Spleen (tissue), 11 donors: ENCODE data around the gene PTPRN2. TPM values are rescaled to one million over a fixed set of nuclear protein-coding genes. Genes with fewer than 3 reads are reported as not detected.

Experiments
- DNase-seq: peaks from one replicate; pipeline ENCODE4 v3.0.0-alpha.2; 2020
- H3K27ac ChIP-seq, 8 donors: fragments of 200-600 bp; sonication (generic) in 7 of 8; 1 replicate in 4 of 8; 2 replicates in 4 of 8; pipeline versions ENCODE4 v1.5.0 to v1.8.0; 2016 to 2021; ENCODE audit warnings: inconsistent platforms in 4 of 8, mild to moderate bottlenecking in 4 of 8, moderate library complexity in 1 of 8
- H3K27me3 ChIP-seq, 7 donors: fragments of 200-600 bp; sonication (generic) in 6 of 7; replicated peaks in 1 of 7; 1 replicate in 4 of 7; 2 replicates in 3 of 7; pipeline versions ENCODE4 v1.5.0 to v1.8.0; 2016 to 2021; ENCODE audit warnings: inconsistent platforms in 3 of 7, mild to moderate bottlenecking in 1 of 7
- H3K36me3 ChIP-seq, 6 donors: fragments of 200-600 bp; sonication (generic) in 5 of 6; 1 replicate in 4 of 6; 2 replicates in 2 of 6; pipeline versions ENCODE4 v1.5.0 to v1.8.0; 2016 to 2021; ENCODE audit warnings: inconsistent platforms in 2 of 6
- H3K4me1 ChIP-seq, 6 donors: fragments of 200-600 bp; sonication (generic) in 5 of 6; 1 replicate in 3 of 6; 2 replicates in 3 of 6; pipeline versions ENCODE4 v1.5.0 to v1.8.0; 2016 to 2021; ENCODE audit warnings: inconsistent platforms in 3 of 6
- H3K4me3 ChIP-seq, 8 donors: fragments of 200-600 bp; sonication (generic) in 7 of 8; 1 replicate in 4 of 8; 2 replicates in 4 of 8; pipeline versions ENCODE4 v1.5.0 to v1.8.0; 2016 to 2021; ENCODE audit warnings: inconsistent platforms in 4 of 8, mild to moderate bottlenecking in 4 of 8, moderate library complexity in 2 of 8
- H3K9me3 ChIP-seq, 8 donors: fragments of 200-600 bp; sonication (generic) in 7 of 8; 1 replicate in 4 of 8; 2 replicates in 4 of 8; pipeline versions ENCODE4 v1.5.0 to v1.8.0; 2016 to 2021; ENCODE audit warnings: inconsistent platforms in 4 of 8
- CTCF ChIP-seq, 11 experiments: fragments of 200-600 bp in 7 of 11; fragments of 450-650 bp in 4 of 11; sonication (generic) in 4 of 11; IDR thresholded peaks in 8 of 11; conservative IDR thresholded peaks in 3 of 11; 1 replicate in 7 of 11; 2 replicates in 4 of 11; pipeline versions ENCODE4 v1.4.0 to v1.8.0; 2016 to 2021; ENCODE audit warnings: antibody characterized with exemption in 11 of 11, inconsistent platforms in 4 of 11, mild to moderate bottlenecking in 1 of 11
- POLR2A ChIP-seq, 3 donors: fragments of 450-650 bp; IDR thresholded peaks; one replicate each; pipeline ENCODE4 v1.5.1; 2017; ENCODE audit warnings: antibody characterized with exemption in 3 of 3, mild to moderate bottlenecking in 1 of 3
- POLR2AphosphoS5 ChIP-seq, 3 donors: sonication (generic); formaldehyde crosslinking; IDR thresholded peaks; one replicate each; pipeline ENCODE4 v1.5.1; 2017; ENCODE audit warnings: antibody characterized with exemption in 3 of 3
- WGBS, 5 donors: extraction: QIAGEN DNeasy Blood & Tissue Kit in 3 of 5; methylation state at CpG; one replicate each; pipeline versions ENCODE4 v1.1.5 to v1.1.7; 2013 to 2018; 5-methylcytosine and 5-hydroxymethylcytosine counted together
- intact Hi-C: fragments of 100-400 bp; cut with DNase I; formaldehyde crosslinking; loops from one replicate; pipeline ENCODE4 v1.15.0; 2023; ENCODE audit warnings: low total_unique reads
- polyA plus RNA-seq, 3 donors: library from polyadenylated mRNA; stranded (reverse); fragments of 200-250 nt; gene quantifications; one replicate each; pipeline ENCODE4 v1.2.1, GENCODE V29; 2013
- total RNA-seq, 7 donors: library from RNA; depleted of rRNA in 3 of 7; stranded (reverse); fragments of >200 nt in 3 of 7; fragmentation: NEBNext Ultra II Directional in 4 of 7; extraction: Animal tissue kit (Norgen Biotek cat#: 25700) in 4 of 7; gene quantifications; one replicate each; pipeline versions ENCODE4 v1.1.0 to v1.2.1, GENCODE V29; 2016 to 2021
- donor health status: healthy with polysubstance abuse.
- donor health status: DM: no; HTN: no; CAD: no; lungs with moderate emphysema.
- donor health status: DM: no; HTN: no; CAD: no.
- donor health status: Bipolar disorder and iron deficiency.
- donor health status: healthy.
- donor health status: DM: no; HTN: no; CAD: no.
- donor health status: DM: yes; HTN: yes; CAD: no.

The PTPRN2 gene
- total and polyA plus RNA-seq, 10 donors = 7.0 to 22.8 (median 16.8) TPM

- intact Hi-C loops = no loop called here
- peak; percentile 73 for DNase-seq
- 85 to 89% (median 85%) methylated on average over 12 to 17 of the region's 17 CpGs for WGBS, 5 donors
- H3K36me3 ChIP-seq = no peaks in the 10 kb centered on the region
- no peak overlapping the region for H3K4me3 ChIP-seq
- TF ChIP-seq POLR2A (IDR thresholded peaks at IDR 0.05) (no peak), CTCF (IDR thresholded peaks at IDR 0.05 in 8 of 11, conservative IDR thresholded peaks at IDR 0.05 in 3 of 11) (no peak), POLR2AphosphoS5 (IDR thresholded peaks at IDR 0.05) (no peak)
- no peak overlapping the region for H3K27ac ChIP-seq
- H3K9me3 ChIP-seq = no peaks in the 10 kb centered on the region
- H3K27me3 ChIP-seq = peaks cover 0 to 16% (median 0%) of the 10 kb centered on the region in 7 donors
- no peaks in the 10 kb centered on the region for H3K4me1 ChIP-seq
Measured at GRCh38 chr7:158075633-158076001, 512.0 kb downstream of the PTPRN2 start.

- no peaks in the 10 kb centered on the region for H3K36me3 ChIP-seq
- no peak overlapping the region for H3K4me3 ChIP-seq
- intact Hi-C loops = no loop called here
- DNase-seq = peak; percentile 59
- H3K9me3 ChIP-seq = no peaks in the 10 kb centered on the region
- 82 to 91% (median 90%) methylated on average over 25 to 29 of the region's 29 CpGs for WGBS, 5 donors
- H3K27me3 ChIP-seq = peaks cover 0 to 16% (median 0%) of the 10 kb centered on the region in 7 donors
- H3K4me1 ChIP-seq = no peaks in the 10 kb centered on the region
- TF ChIP-seq CTCF (IDR thresholded peaks at IDR 0.05 in 8 of 11, conservative IDR thresholded peaks at IDR 0.05 in 3 of 11) = no peak
- no peak for TF ChIP-seq POLR2AphosphoS5 (IDR thresholded peaks at IDR 0.05)
- no peak for TF ChIP-seq POLR2A (IDR thresholded peaks at IDR 0.05)
- H3K27ac ChIP-seq = no peak overlapping the region
Measured at GRCh38 chr7:158074896-158075632, 512.6 kb downstream of the PTPRN2 start.

GRCh38 chr7:158073845-158074840, 513.5 kb downstream of the PTPRN2 start:
- intact Hi-C loops = no loop called here
- TF ChIP-seq POLR2A (IDR thresholded peaks at IDR 0.05) = no peak
- TF ChIP-seq POLR2AphosphoS5 (IDR thresholded peaks at IDR 0.05) = no peak
- TF ChIP-seq CTCF (IDR thresholded peaks at IDR 0.05 in 8 of 11, conservative IDR thresholded peaks at IDR 0.05 in 3 of 11) = no peak
- DNase-seq = peak; percentile 69
- Histone ChIP-seq H3K9me3 (no peaks in the 10 kb centered on the region), H3K4me3 (no peak overlapping the region), H3K36me3 (no peaks in the 10 kb centered on the region), H3K27me3 (peaks cover 0 to 16% (median 0%) of the 10 kb centered on the region in 7 donors), H3K4me1 (no peaks in the 10 kb centered on the region), H3K27ac (no peak overlapping the region)
- 77 to 88% (median 86%) methylated on average over 30 to 35 of the region's 35 CpGs for WGBS, 5 donors
